ENCODE measurements around the gene ST3GAL5.

Gene ST3GAL5

GRCh38 chr2:85789271-85789670 lies 99.5 kb downstream of the ST3GAL5 start:
- TF ChIP-seq CTCF (IDR thresholded peaks at IDR 0.05; ENCODE audit: insufficient read depth, low read length, missing control alignments): no peak
- DNase-seq (ENCODE audit: low read depth, low spot score): no peak
- ChIA-PET CTCF (interaction anchor here (0.7 to 1.2 kb wide), 3 partner anchors 12 to 36 kb away, joined by 3 to 4 read pairs (median 3); no protein-coding TSS in a partner anchor), POLR2A (no interaction called here)
- no peak overlapping the region for H3K4me3 ChIP-seq (ENCODE audit: low read depth, low read length)

- ChIA-PET POLR2A (no interaction called here), CTCF (interaction anchor here (0.9 kb wide), 1 partner anchor 36 kb away, joined by 4 read pairs; no protein-coding TSS in a partner anchor)
- TF ChIP-seq CTCF (IDR thresholded peaks at IDR 0.05; ENCODE audit: insufficient read depth, low read length, missing control alignments): no peak
Measured at GRCh38 chr2:85788603-85789002, 100.2 kb downstream of the ST3GAL5 start.

GRCh38 chr2:85787981-85788340 lies 100.8 kb downstream of the ST3GAL5 start:
- DNase-seq (ENCODE audit: low read depth, low spot score): no peak
- POLR2A ChIA-PET: no interaction called here
- TF ChIP-seq CTCF (IDR thresholded peaks at IDR 0.05; ENCODE audit: insufficient read depth, low read length, missing control alignments): no peak
- no peak overlapping the region for H3K4me3 ChIP-seq (ENCODE audit: low read depth, low read length)
- CTCF ChIA-PET: no interaction called here

More at GRCh38 chr2:85788603-85789002, 100.2 kb downstream of the ST3GAL5 start:
- DNase-seq (ENCODE audit: low read depth, low spot score): no peak
- no peak overlapping the region for H3K4me3 ChIP-seq (ENCODE audit: low read depth, low read length)

GRCh38 chr2:85787282-85787980 lies 101.4 kb downstream of the ST3GAL5 start:
- ChIA-PET CTCF (interaction anchor here (2.1 to 2.5 kb wide), 2 partner anchors 15 to 150 kb away, joined by 6 to 7 read pairs; no protein-coding TSS in a partner anchor), POLR2A (interaction anchor here (3.8 kb wide), 1 partner anchor 16 kb away, joined by 22 read pairs; no protein-coding TSS in a partner anchor)
- no peak overlapping the region for H3K4me3 ChIP-seq (ENCODE audit: low read depth, low read length)
- no peak for TF ChIP-seq CTCF (IDR thresholded peaks at IDR 0.05; ENCODE audit: insufficient read depth, low read length, missing control alignments)
- no peak for DNase-seq (ENCODE audit: low read depth, low spot score)

Data from AG04449 (cell line).